ENCODE data around the gene B3GALT4. TPM values are rescaled to one million over a fixed set of nuclear protein-coding genes. Genes with fewer than 3 reads are reported as not detected.

The B3GALT4 gene
- total RNA-seq, 1 experiment from 2014 or later: 7.9 TPM

DNA sequence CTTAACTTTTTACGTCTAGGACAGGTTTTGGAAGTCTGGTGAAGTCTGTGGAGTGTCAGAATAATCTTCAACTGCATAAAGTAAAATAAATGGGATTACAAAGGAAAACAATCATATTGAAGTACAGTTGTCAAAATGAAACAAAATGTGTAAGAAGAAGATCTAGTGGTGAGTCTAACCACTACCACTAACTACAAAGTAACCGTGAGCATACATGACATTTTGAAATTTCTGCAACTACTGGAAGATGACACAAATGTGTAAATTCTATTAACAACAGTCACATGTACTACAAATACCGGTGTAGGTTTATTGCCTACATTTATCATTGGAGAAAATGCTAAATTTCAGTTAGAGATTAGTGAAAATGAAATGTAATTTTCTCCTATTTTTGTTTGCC, 35.0 kb upstream of the B3GALT4 start:
- no peaks in the 10 kb centered on the region for H4K20me1 ChIP-seq (ENCODE audit: low read length)
- H3K4me3 ChIP-seq (ENCODE audit: low read length): no peak overlapping the region
- H3K27ac ChIP-seq (ENCODE audit: low read length): no peak overlapping the region
- H3K9me3 ChIP-seq (ENCODE audit: low read length): no peaks in the 10 kb centered on the region
- TF ChIP-seq EZH2 (IDR thresholded peaks at IDR 0.05; ENCODE audit: low read length, unreplicated experiment) (no peak), EZH2phosphoT487 (IDR thresholded peaks at IDR 0.05; ENCODE audit: borderline replicate concordance, low read length) (no peak)
- TF ChIP-seq, protein P1, sequence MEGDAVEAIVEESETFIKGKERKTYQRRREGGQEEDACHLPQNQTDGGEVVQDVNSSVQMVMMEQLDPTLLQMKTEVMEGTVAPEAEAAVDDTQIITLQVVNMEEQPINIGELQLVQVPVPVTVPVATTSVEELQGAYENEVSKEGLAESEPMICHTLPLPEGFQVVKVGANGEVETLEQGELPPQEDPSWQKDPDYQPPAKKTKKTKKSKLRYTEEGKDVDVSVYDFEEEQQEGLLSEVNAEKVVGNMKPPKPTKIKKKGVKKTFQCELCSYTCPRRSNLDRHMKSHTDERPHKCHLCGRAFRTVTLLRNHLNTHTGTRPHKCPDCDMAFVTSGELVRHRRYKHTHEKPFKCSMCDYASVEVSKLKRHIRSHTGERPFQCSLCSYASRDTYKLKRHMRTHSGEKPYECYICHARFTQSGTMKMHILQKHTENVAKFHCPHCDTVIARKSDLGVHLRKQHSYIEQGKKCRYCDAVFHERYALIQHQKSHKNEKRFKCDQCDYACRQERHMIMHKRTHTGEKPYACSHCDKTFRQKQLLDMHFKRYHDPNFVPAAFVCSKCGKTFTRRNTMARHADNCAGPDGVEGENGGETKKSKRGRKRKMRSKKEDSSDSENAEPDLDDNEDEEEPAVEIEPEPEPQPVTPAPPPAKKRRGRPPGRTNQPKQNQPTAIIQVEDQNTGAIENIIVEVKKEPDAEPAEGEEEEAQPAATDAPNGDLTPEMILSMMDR (conservative IDR thresholded peaks at IDR 0.05; ENCODE audit: low read depth, low read length): no peak
- ChIA-PET POLR2A (ENCODE audit: unreplicated experiment) (no interaction called here), CTCF (no interaction called here)
- H3K79me2 ChIP-seq (ENCODE audit: low read length): no peaks in the 10 kb centered on the region
- ATAC-seq (no peak), DNase-seq (no peak)
- H3F3A ChIP-seq (ENCODE audit: low read length, unreplicated experiment): no peaks in the 10 kb centered on the region
- H3K27me3 ChIP-seq (ENCODE audit: low read length): peaks cover 23% of the 10 kb centered on the region; the same call in 1 of the 2 replicates
- H3K36me3 ChIP-seq (ENCODE audit: low read depth, low read length): no peaks in the 10 kb centered on the region
- intact Hi-C loops (cut with micrococcal nuclease): no loop called here
- BruUV-seq (replicated peaks): no TSS peak
- no peak overlapping the region for H3K4me2 ChIP-seq (ENCODE audit: low read length)
- no peaks in the 10 kb centered on the region for H3K4me1 ChIP-seq (ENCODE audit: insufficient read depth, low read length)
- H3K9me2 ChIP-seq (replicated peaks; ENCODE audit: low read length): no peaks in the 10 kb centered on the region
- H2AFZ ChIP-seq (ENCODE audit: low read length): no peak overlapping the region
- no peak overlapping the region for H3K9ac ChIP-seq (ENCODE audit: low read length)

DNA sequence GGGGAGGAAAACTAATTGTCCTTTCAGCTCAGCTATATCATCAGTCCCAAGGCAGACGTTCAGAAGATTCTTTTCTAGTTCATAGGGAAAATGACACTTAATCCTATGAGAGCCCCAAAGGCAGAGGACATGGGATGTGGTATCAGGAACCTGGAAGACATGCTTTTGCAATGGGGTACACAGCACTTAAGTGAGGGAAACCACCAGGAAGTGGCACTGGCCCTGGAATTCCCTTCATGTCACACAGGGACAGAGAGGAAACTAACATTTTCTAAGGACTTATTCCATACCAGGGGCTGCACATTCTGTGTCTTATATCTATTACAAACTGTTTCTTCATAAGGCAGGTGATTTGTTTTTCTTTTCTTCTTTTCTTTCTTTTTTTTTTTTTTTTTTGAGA, 33.4 kb upstream of the B3GALT4 start:
- H3K9ac ChIP-seq (ENCODE audit: low read length): no peak overlapping the region
- no peaks in the 10 kb centered on the region for H3K36me3 ChIP-seq (ENCODE audit: low read depth, low read length)
- POLR2A ChIA-PET (ENCODE audit: unreplicated experiment): no interaction called here
- ATAC-seq (no peak), DNase-seq (no peak)
- BruUV-seq (replicated peaks): no TSS peak
- H3K4me2 ChIP-seq (ENCODE audit: low read length): no peak overlapping the region
- no peak overlapping the region for H3K4me3 ChIP-seq (ENCODE audit: low read length)
- TF ChIP-seq, protein P1 (conservative IDR thresholded peaks at IDR 0.05; ENCODE audit: low read depth, low read length): no peak
- TF ChIP-seq EZH2 (IDR thresholded peaks at IDR 0.05; ENCODE audit: low read length, unreplicated experiment) (no peak), EZH2phosphoT487 (IDR thresholded peaks at IDR 0.05; ENCODE audit: borderline replicate concordance, low read length) (no peak)
- H4K20me1 ChIP-seq (ENCODE audit: low read length): no peaks in the 10 kb centered on the region
- peaks cover 5% of the 10 kb centered on the region; the same call in 1 of the 2 replicates for H3K4me1 ChIP-seq (ENCODE audit: insufficient read depth, low read length)
- H3K27ac ChIP-seq (ENCODE audit: low read length): no peak overlapping the region
- CTCF ChIA-PET: no interaction called here
- no peaks in the 10 kb centered on the region for H3K9me2 ChIP-seq (replicated peaks; ENCODE audit: low read length)
- no peaks in the 10 kb centered on the region for H3F3A ChIP-seq (ENCODE audit: low read length, unreplicated experiment)
- H3K9me3 ChIP-seq (ENCODE audit: low read length): no peaks in the 10 kb centered on the region
- no peak overlapping the region for H2AFZ ChIP-seq (ENCODE audit: low read length)
- intact Hi-C loops (cut with micrococcal nuclease): no loop called here
- no peaks in the 10 kb centered on the region for H3K79me2 ChIP-seq (ENCODE audit: low read length)
- peaks cover 23% of the 10 kb centered on the region; the same call in 1 of the 2 replicates for H3K27me3 ChIP-seq (ENCODE audit: low read length)

DNA sequence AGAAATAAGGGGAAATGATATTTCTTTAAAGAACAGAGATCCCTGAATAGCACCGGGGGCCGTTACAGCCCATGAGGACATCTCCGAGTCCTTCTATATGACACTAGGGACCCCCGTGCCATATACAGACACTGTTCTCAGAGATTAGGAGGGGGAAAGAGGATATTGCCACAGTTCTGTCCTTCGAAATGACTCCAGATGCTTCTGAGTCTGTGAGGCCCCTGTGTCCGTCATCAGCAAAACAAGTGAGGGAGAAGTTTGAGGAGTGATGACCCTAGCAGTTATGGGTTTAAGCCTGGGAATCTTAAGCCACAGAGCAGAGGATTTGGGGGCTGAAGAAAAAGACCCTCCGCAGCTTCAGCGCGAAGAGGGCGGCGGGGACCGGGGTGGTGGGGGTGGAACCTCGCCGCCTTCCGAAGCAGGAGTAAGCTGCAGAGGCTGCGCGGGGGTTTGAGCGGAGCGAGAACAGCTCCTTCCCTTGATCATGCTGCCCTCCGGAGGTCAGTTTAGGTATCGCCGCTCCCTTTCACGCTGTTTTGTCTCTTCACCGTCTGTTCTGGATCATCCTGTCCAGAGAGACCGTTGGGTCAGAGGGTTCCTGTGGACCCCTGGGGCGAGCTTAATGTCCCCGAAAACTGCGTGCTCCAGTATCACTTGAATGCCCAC, 28.8 kb upstream of the B3GALT4 start:
- Histone ChIP-seq H3K4me3 (ENCODE audit: low read length) (peak overlapping the region; percentile 70), H2AFZ (ENCODE audit: low read length) (peak overlapping the region; percentile 70), H3K4me2 (ENCODE audit: low read length) (peak overlapping the region; percentile 89), H3K79me2 (ENCODE audit: low read length) (no peaks in the 10 kb centered on the region), H3K9me3 (ENCODE audit: low read length) (no peaks in the 10 kb centered on the region), H4K20me1 (ENCODE audit: low read length) (no peaks in the 10 kb centered on the region), H3K4me1 (ENCODE audit: insufficient read depth, low read length) (peaks cover 30% of the 10 kb centered on the region), H3K36me3 (ENCODE audit: low read depth, low read length) (no peaks in the 10 kb centered on the region), H3K9ac (ENCODE audit: low read length) (peak overlapping the region; percentile 38; the same call in 1 of the 2 replicates), H3F3A (ENCODE audit: low read length, unreplicated experiment) (peaks cover 7% of the 10 kb centered on the region), H3K27ac (ENCODE audit: low read length) (peak overlapping the region; percentile 29), H3K9me2 (replicated peaks; ENCODE audit: low read length) (no peaks in the 10 kb centered on the region), H3K27me3 (ENCODE audit: low read length) (0 out of 2 replicates have a peak, but pooled peaks cover 5% of the 10 kb centered on the region)
- TF ChIP-seq, protein P1 (conservative IDR thresholded peaks at IDR 0.05; ENCODE audit: low read depth, low read length): peak; percentile 83
- TF ChIP-seq EZH2phosphoT487 (IDR thresholded peaks at IDR 0.05; ENCODE audit: borderline replicate concordance, low read length): no peak
- TF ChIP-seq EZH2 (IDR thresholded peaks at IDR 0.05; ENCODE audit: low read length, unreplicated experiment): no peak
- DNase-seq (peak; percentile 94), ATAC-seq (peak; percentile 45)
- POLR2A ChIA-PET (ENCODE audit: unreplicated experiment): interaction anchor here (0.6 to 0.8 kb wide), 3 partner anchors 13 to 43 kb away, joined by 4 to 7 read pairs (median 6); partner anchors contain the start of genes B3GALT4 and HSD17B8
- no TSS peak for BruUV-seq (replicated peaks)
- intact Hi-C loops (cut with micrococcal nuclease): loop anchor here (1.0 to 2.0 kb wide), 4 partner anchors 41 to 234 kb away; no protein-coding TSS in a partner anchor
- CTCF ChIA-PET: interaction anchor here (0.6 to 1.3 kb wide), 5 partner anchors 42 to 257 kb away, joined by 3 to 7 read pairs (median 3); no protein-coding TSS in a partner anchor

Data from PC-3 (cell line).